ENCODE results near the gene MACROD2.

GRCh38 chr20:14910126-14910525, 914.8 kb downstream of the MACROD2 start:
- no peak for TF ChIP-seq CTCF (optimal IDR thresholded peaks at IDR 0.05 in 1 of 3, IDR thresholded peaks at IDR 0.05 in 1 of 3, conservative IDR thresholded peaks at IDR 0.05 in 1 of 3; ENCODE audit: extremely low read depth in 1 of 3, insufficient read depth in 2 of 3, low read length in 3 of 3)
- TF ChIP-seq EZH2 (IDR thresholded peaks at IDR 0.05; ENCODE audit: low read length) = no peak
